ENCODE measurements around the gene CADPS.

- TF ChIP-seq CTCF (conservative IDR thresholded peaks at IDR 0.05) (no peak), ZFX (IDR thresholded peaks at IDR 0.05) (no peak)
These were observed 305.6 kb downstream of the CADPS start for GRCh38 chr3:62569609-62570008.
